Adipocyte (in vitro differentiated cells): ENCODE results near the gene DUSP6.
A peak's percentile ranks its signal among the peaks of the same experiment; 100 is the strongest.

Source experiments
- DNase-seq: peaks from one replicate; pipeline ENCODE4 v3.0.0-alpha.2; 2015; ENCODE audit warnings: low read depth
- H3K27me3 ChIP-seq: replicated peaks from 2 replicates; pipeline ENCODE4 v1.7.0; 2013; ENCODE audit warnings: mild to moderate bottlenecking, low read length, moderate library complexity; ENCODE audit not compliant: control insufficient read depth, insufficient read depth
- H3K36me3 ChIP-seq: 2 replicates; pipeline ENCODE4 v1.7.0; 2013; ENCODE audit warnings: low read length, mild to moderate bottlenecking, moderate library complexity; ENCODE audit not compliant: control insufficient read depth, insufficient read depth, severe bottlenecking
- H3K4me1 ChIP-seq: 2 replicates; pipeline ENCODE4 v1.7.0; 2013; ENCODE audit warnings: mild to moderate bottlenecking, low read length, moderate library complexity; ENCODE audit not compliant: control insufficient read depth, insufficient read depth
- H3K4me3 ChIP-seq: 2 replicates; pipeline ENCODE4 v1.7.0; 2013; ENCODE audit warnings: mild to moderate bottlenecking, low read length, moderate library complexity
- H3K9ac ChIP-seq: 2 replicates; pipeline ENCODE4 v1.7.0; 2013; ENCODE audit warnings: mild to moderate bottlenecking, low read length, moderate library complexity
- H3K9me3 ChIP-seq: 2 replicates; pipeline ENCODE4 v1.7.0; 2013; ENCODE audit warnings: mild to moderate bottlenecking, low read length, moderate library complexity; ENCODE audit not compliant: control insufficient read depth

The DUSP6 gene, protein sequence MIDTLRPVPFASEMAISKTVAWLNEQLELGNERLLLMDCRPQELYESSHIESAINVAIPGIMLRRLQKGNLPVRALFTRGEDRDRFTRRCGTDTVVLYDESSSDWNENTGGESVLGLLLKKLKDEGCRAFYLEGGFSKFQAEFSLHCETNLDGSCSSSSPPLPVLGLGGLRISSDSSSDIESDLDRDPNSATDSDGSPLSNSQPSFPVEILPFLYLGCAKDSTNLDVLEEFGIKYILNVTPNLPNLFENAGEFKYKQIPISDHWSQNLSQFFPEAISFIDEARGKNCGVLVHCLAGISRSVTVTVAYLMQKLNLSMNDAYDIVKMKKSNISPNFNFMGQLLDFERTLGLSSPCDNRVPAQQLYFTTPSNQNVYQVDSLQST

DNA sequence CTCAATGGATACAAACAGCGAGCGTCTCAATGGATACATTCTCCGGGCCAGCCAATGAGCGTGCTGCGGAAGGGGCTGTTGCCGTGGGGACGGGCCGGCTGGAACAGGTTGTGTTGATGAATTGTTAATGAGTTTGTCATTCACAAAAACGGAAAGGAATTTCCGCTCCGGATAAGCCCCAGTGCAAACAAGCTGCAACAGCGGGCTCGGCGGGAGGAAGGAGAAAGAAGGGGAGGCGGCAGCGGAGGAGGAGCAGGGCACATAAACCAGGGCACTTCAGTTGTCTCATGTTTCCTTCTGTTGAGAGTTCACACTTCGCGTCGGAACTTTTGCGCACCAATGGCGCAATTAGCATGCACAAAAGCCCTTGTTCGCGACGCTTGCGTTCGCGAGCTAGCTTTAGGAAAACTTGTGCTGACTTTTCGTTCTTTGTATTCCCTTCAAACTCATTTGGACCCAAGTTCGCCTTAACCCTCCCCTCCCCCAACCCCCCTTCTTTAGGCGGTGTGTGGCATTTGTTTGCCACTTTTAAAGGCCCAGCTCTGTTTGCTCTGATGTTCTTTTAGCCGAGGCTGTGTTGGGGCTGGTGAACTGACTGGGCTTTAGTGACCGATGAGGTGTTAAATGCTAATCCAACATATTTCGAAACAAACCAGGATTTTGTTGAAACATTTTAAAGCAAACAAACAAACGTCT lies at the start of gene DUSP6:
DUSP6 (minus strand) TSS at position 10 of the 696 bp plus-strand sequence. CDS start 462 bp downstream, outside the sequence.
- DNase-seq, result peak; percentile 98
- Histone ChIP-seq H3K9ac (peak within 1 kb of the TSS; percentile 98), H3K4me3 (peak within 1 kb of the TSS; percentile 93), H3K9me3 (no peaks in the 10 kb centered on the region), H3K36me3 (peaks cover 27% of the 10 kb centered on the region), H3K4me1 (peaks cover 38% of the 10 kb centered on the region), H3K27me3 (no peaks in the 10 kb centered on the region)

DNA sequence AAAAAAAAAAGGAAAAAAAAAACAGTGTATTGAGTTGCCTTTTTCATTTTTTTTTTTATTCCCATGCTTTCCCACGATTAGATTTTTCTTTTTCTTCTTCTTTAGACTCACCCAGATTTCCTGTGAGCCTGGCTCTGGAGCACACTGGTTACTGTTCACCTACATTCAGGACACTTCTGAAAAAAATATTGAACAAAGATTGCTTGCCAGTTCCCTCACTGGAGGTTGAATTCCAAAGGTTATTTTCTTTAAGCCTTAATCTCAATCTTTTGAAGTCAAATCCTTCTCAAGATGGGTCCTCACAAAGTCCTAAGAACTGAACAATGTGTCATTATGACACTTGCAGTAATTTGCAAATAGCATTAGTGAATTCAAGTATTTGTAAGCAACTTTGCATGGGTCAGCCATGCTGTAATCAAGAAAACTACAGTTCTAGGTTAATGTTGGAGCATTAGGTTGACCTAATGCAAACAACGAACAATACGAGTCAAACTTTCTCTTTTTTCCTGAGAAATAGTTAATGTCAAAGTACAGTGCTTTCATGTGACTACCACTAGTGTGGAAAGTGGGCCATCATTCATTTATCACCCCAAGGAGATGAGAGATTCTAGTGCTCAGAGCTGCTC lies 49.2 kb upstream of the DUSP6 start:
- H3K36me3 ChIP-seq, result no peaks in the 10 kb centered on the region
- H3K4me1 ChIP-seq, result no peaks in the 10 kb centered on the region
- DNase-seq, result no peak
- no peaks in the 10 kb centered on the region for H3K27me3 ChIP-seq
- H3K9ac ChIP-seq, result no peak overlapping the region
- no peak overlapping the region for H3K4me3 ChIP-seq
- H3K9me3 ChIP-seq, result no peaks in the 10 kb centered on the region

DNA sequence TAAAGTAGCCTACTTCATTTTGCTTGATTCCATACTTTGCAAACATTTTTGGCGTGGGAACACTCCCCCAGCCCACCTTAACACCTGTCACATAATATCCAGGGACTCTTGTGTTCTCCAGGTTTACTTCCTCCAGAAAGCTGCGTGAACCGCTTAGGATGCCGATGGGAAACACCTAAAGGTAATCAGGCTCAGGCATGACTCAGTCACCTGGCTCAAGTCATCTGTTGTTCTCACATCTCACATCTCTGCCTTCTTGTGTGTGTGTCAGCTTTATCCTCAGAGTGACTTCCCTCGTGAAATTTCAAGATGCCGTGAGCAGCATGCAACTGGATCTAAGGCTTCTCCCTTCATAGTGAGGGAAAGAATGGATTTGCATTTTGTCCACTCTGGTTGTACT lies 48.1 kb upstream of the DUSP6 start:
- Histone ChIP-seq H3K36me3 (no peaks in the 10 kb centered on the region), H3K9me3 (no peaks in the 10 kb centered on the region), H3K9ac (no peak overlapping the region), H3K4me3 (no peak overlapping the region), H3K27me3 (no peaks in the 10 kb centered on the region), H3K4me1 (no peaks in the 10 kb centered on the region)
- DNase-seq, result no peak

DNA sequence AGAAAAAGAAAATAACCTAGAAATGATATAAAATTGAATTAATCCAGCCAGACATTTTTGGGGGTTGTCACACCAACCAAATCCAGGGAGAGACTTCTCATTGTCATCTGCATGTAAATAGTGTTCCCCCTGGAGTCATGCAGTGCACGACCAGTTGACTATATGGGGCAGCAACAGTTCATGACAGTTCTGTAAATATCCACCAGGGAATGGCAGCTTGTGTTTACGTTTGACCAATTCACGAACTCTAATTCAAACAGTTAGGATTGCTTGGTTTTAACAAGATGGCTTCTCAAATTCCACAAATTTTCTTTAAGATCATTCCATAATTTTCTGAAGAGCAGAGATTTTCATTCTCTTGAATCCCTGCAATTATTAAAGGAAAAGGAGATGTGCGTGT lies 43.4 kb upstream of the DUSP6 start:
- Histone ChIP-seq H3K27me3 (no peaks in the 10 kb centered on the region), H3K9ac (no peak overlapping the region), H3K4me1 (peaks cover 18% of the 10 kb centered on the region), H3K36me3 (no peaks in the 10 kb centered on the region), H3K9me3 (no peaks in the 10 kb centered on the region), H3K4me3 (no peak overlapping the region)
- DNase-seq, result no peak

DNA sequence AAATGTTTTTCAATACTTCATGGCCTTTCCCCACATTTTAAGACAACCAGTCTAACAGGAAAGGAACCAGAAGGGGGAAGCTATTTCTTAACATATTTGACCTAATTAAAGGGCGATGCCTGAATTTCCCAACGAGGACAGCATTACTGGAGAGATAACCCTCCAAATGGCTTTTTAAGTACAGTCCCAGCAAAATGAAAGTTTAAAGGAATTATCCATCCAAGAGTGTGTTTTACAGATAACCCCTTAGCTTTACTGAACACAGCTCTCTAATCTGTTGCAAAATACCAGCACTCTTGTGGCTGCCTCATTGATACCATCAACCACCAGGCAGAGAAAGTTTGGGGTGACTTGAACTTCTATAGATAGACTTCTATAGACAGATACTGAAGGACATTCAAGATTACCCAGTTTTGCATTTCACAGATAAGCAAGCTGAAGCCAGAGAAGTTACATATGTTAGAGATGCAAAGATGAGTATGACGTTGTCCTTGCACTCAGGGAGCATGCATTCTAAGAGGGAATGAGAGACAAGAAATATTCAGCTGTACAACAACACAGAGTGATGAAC lies 41.3 kb upstream of the DUSP6 start:
- DNase-seq, result no peak
- no peaks in the 10 kb centered on the region for H3K36me3 ChIP-seq
- peaks cover 24% of the 10 kb centered on the region for H3K4me1 ChIP-seq
- no peaks in the 10 kb centered on the region for H3K27me3 ChIP-seq
- H3K9ac ChIP-seq, result no peak overlapping the region
- H3K4me3 ChIP-seq, result no peak overlapping the region
- no peaks in the 10 kb centered on the region for H3K9me3 ChIP-seq

DNA sequence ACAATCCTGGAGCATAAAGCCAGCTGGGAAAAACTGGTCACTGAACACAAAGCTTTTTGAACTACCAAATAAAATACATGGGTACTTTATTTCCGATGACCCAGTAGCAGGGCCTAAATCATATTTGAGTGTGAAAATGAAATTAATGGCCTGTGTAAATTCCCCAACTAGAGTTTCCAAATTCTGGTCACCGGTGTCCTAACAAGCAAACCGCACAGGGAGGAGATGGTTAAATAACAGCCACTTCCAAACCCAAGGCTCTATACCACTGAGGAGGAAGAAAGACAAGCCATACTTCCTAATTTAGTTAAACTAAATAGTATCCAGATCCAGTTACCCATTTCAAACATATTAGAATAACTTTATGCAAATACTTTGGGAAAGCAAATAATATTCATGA lies 40.1 kb upstream of the DUSP6 start:
- no peaks in the 10 kb centered on the region for H3K36me3 ChIP-seq

DNA sequence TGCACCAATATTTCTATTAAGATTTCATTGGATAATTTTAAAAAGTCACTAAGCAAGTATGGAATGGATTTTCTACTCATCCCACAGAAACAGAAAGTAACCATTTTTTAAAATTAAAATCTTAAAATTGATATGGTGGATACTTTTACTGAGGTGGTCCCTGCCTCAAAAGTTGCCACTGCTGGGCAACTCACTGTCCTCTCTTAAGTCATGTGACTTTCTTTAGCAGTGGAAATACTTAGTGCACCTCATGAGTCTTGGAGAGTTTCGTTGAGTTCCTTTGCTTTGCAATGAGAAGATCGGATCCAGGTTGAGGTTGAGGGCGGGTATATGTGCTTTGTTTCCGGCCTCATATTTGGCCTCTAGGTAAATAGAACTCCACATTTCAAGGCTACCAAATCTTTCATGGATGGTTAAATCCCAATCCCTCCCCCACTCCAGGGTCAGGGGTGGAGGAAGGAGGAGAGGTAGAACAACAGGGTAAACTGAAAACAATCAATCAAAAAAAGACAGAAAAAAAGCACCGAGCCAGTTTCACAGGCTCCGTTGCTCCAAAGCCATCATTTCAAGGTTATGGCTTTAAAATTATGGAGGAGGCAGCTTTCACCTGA lies 39.5 kb upstream of the DUSP6 start:
- Histone ChIP-seq H3K36me3 (no peaks in the 10 kb centered on the region), H3K9ac (no peak overlapping the region), H3K9me3 (no peaks in the 10 kb centered on the region), H3K27me3 (no peaks in the 10 kb centered on the region), H3K4me3 (no peak overlapping the region), H3K4me1 (peaks cover 24% of the 10 kb centered on the region)
- no peak for DNase-seq

More for the DNA sequence above, 40.1 kb upstream of the DUSP6 start:
- H3K27me3 ChIP-seq, result no peaks in the 10 kb centered on the region
- H3K9me3 ChIP-seq, result no peaks in the 10 kb centered on the region
- H3K4me3 ChIP-seq, result no peak overlapping the region
- H3K4me1 ChIP-seq, result peaks cover 24% of the 10 kb centered on the region
- no peak overlapping the region for H3K9ac ChIP-seq
- DNase-seq, result no peak

DNA sequence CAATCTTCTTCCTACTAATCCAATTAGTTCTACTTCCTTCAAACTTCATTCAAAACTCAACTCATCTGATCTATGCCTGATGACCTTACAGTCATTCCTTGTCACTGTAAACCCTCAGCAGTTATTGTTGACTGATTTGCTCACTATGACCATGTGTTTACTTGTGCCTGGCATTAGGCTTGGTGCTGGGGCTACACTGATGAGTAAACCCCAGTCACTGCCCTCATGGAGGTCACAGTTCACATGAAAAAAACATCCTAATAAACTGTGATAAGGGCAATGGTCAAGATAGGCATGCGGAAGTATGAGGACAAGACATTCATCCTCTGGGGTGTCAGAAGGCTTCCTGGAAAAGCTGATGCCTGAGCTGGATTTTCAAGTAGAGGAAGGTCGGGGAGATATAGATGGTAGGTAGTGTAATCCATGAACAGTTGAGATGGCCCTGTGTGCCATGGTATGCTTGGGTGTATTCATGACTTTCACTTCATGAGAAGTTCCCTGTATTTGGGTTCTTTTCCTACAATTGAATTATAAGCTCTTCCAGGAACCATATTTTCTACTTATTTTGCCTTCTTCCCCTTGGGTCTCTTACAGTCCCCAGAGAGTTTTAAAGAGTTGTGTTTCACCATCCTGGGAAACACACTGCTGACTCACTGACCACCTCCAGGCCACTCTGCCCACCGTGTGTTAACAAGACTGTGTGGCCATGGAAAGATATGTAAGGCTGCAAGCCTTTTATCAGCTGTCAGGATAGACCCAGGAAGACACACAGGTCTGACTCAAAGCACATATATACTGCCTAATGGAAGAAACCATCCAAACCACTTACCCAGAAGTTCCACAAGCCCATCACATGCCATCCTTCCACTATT lies 38.7 kb upstream of the DUSP6 start:
- H3K4me3 ChIP-seq, result no peak overlapping the region
- no peaks in the 10 kb centered on the region for H3K27me3 ChIP-seq
- H3K36me3 ChIP-seq, result no peaks in the 10 kb centered on the region
- DNase-seq, result peak; percentile 51
- peaks cover 28% of the 10 kb centered on the region for H3K4me1 ChIP-seq
- no peak overlapping the region for H3K9ac ChIP-seq
- no peaks in the 10 kb centered on the region for H3K9me3 ChIP-seq

DNA sequence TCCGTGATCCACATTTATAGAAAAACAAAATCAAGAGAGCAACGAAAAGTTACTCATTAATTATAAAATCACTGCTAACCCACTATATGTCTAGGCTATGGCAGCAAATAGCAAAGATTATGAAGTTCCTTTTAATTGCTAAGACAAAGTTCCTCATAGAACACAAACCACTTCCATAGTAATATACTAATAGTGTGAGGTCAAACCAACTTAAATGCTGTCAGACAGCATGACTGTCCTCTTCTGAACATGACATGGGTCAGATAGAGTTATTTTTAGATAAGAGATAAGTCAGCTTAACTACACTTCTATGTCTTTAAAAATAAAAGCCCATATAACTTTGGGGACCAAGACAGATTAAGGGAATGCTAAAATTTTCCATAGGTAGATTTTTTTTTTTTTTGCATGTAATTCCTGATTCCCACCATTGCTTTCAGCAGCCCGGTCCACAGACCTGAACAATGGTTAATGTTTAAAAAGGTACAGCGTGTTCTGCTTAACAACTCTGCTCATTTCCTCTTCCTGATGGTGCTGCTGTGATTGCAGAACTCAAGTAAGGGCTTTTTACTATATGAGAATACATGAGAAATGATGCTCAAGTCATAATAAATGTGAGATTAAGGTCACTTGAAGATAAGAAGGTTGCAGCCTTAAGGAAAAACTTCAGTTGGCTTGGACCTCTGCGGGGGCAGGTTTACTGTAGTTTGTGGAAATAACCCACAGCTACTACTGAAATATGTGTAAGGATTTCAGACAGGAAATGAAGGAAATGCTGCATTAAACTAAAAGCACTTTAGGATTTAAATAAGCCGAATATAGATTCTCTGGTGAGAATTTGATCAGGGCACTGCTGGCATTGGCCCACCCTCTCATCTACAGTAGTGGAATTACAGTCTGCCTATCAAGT lies 37.7 kb upstream of the DUSP6 start:
- no peaks in the 10 kb centered on the region for H3K9me3 ChIP-seq
- H3K4me3 ChIP-seq, result no peak overlapping the region
- peaks cover 33% of the 10 kb centered on the region for H3K4me1 ChIP-seq
- no peaks in the 10 kb centered on the region for H3K27me3 ChIP-seq
- H3K9ac ChIP-seq, result no peak overlapping the region
- DNase-seq, result peak; percentile 14
- H3K36me3 ChIP-seq, result no peaks in the 10 kb centered on the region

DNA sequence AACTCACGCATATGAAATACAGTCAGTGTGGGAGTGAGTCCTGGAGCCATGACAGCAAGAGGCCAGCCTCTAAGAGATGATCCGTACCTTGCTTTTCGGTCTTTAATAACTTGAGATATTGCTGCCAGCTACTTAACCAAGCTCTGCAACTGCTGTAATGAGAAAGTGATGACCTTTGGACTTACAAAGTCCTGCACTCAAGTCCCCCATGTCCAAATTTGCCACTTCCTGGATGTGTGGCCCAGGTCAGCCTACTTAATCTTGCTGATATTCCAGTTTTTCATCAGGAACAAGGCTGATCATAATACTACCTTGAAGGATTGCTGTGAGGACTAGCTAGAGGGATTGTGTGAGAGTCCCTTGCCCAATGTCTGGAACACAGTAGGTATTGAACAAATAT lies 33.8 kb upstream of the DUSP6 start:
- H3K36me3 ChIP-seq, result no peaks in the 10 kb centered on the region
- H3K4me3 ChIP-seq, result no peak overlapping the region
- peaks cover 40% of the 10 kb centered on the region for H3K4me1 ChIP-seq
- H3K9ac ChIP-seq, result no peak overlapping the region
- H3K27me3 ChIP-seq, result no peaks in the 10 kb centered on the region
- DNase-seq, result no peak
- H3K9me3 ChIP-seq, result no peaks in the 10 kb centered on the region
